ENCODE results near the gene CACNG5. TPM values are rescaled to one million over a fixed set of nuclear protein-coding genes. Genes with fewer than 3 reads are reported as not detected.

Gene CACNG5
- total and polyA plus RNA-seq, 2 donors (not counting 1 experiment from before 2014, with no cell fraction given), result not detected

DNA sequence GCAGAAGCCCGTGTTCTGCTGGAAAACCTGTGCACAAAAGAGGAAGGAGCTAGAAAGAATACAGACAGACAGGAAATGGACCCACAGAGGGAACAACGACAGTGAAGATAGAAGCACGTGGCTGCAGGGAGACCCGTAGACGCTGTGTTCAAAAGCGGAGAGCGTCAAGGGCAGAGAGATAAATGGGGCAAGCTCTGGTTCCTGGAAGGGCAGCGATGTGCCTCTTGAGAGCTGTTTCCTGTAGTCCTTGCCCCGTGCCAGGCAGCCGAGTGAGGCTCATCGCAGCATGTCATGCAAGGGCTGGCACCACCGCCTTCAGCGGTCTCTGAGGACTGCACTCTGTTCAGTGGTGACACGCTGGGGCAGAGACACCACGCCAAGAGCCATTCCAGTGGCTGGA lies 43.6 kb upstream of the CACNG5 start:
- Histone ChIP-seq H3K9me3 (ENCODE audit: control insufficient read depth, insufficient read depth, low read depth, low read length) (no peaks in the 10 kb centered on the region), H3K36me3 (ENCODE audit: control insufficient read depth, insufficient read depth, low read length) (peaks cover 13% of the 10 kb centered on the region), H3K4me3 (replicated peaks in 1 of 4; ENCODE audit: control extremely low read depth in 1 of 4, insufficient read depth in 1 of 4, low read depth in 3 of 4, low read length in 4 of 4) (no peak overlapping the region), H3K4me2 (ENCODE audit: extremely low read depth, insufficient read depth, low read length) (no peak overlapping the region), H3K4me1 (ENCODE audit: control insufficient read depth, extremely low read depth, insufficient read depth, low read length) (peaks cover 3% of the 10 kb centered on the region), H3K27me3 (ENCODE audit: control insufficient read depth, insufficient read depth, low read length) (no peaks in the 10 kb centered on the region), H2AFZ (ENCODE audit: low read length) (no peak overlapping the region), H3K79me2 (ENCODE audit: control insufficient read depth, insufficient read depth, low read length) (no peaks in the 10 kb centered on the region), H4K20me1 (ENCODE audit: control insufficient read depth, extremely low read depth, insufficient read depth, low read length) (no peaks in the 10 kb centered on the region), H3K9ac (ENCODE audit: insufficient read depth, low read length) (no peak overlapping the region), H3K27ac (ENCODE audit: insufficient read depth, low read length) (no peak overlapping the region)
- DNase-seq (ENCODE audit: low read depth in 2 of 2), result no peak
- no peak for TF ChIP-seq EZH2 (IDR thresholded peaks at IDR 0.05; ENCODE audit: low read length, missing control alignments)
- TF ChIP-seq, protein P1, sequence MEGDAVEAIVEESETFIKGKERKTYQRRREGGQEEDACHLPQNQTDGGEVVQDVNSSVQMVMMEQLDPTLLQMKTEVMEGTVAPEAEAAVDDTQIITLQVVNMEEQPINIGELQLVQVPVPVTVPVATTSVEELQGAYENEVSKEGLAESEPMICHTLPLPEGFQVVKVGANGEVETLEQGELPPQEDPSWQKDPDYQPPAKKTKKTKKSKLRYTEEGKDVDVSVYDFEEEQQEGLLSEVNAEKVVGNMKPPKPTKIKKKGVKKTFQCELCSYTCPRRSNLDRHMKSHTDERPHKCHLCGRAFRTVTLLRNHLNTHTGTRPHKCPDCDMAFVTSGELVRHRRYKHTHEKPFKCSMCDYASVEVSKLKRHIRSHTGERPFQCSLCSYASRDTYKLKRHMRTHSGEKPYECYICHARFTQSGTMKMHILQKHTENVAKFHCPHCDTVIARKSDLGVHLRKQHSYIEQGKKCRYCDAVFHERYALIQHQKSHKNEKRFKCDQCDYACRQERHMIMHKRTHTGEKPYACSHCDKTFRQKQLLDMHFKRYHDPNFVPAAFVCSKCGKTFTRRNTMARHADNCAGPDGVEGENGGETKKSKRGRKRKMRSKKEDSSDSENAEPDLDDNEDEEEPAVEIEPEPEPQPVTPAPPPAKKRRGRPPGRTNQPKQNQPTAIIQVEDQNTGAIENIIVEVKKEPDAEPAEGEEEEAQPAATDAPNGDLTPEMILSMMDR (conservative IDR thresholded peaks at IDR 0.05 in 1 of 2, IDR thresholded peaks at IDR 0.05 in 1 of 2; ENCODE audit: low read depth in 1 of 2, low read length in 2 of 2), result no peak

DNA sequence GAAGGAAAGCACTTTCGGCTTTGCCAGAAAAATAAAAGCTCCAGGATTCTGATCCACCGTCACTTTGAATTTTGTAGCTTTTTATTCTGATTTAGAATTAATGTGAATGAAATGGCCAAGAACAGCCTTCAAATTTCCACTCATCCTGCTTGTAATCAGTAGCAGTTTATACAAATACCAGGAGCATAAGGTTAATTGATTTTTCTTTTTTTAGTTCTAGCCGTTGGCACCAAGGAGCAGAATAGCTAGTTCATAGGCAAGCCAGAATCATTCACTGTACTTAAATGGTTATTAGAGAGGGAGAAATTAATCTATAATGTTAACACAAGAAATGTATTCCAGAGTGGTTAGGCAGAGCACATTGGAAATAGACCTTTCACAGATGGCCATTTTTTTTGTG lies 41.1 kb upstream of the CACNG5 start:
- H3K27me3 ChIP-seq (ENCODE audit: control insufficient read depth, insufficient read depth, low read length), result no peaks in the 10 kb centered on the region
- H3K27ac ChIP-seq (ENCODE audit: insufficient read depth, low read length), result no peak overlapping the region
- no peak overlapping the region for H3K9ac ChIP-seq (ENCODE audit: insufficient read depth, low read length)
- H2AFZ ChIP-seq (ENCODE audit: low read length), result no peak overlapping the region
- H3K4me3 ChIP-seq (replicated peaks in 1 of 4; ENCODE audit: control extremely low read depth in 1 of 4, insufficient read depth in 1 of 4, low read depth in 3 of 4, low read length in 4 of 4), result no peak overlapping the region
- no peaks in the 10 kb centered on the region for H4K20me1 ChIP-seq (ENCODE audit: control insufficient read depth, extremely low read depth, insufficient read depth, low read length)
- peaks cover 16% of the 10 kb centered on the region for H3K36me3 ChIP-seq (ENCODE audit: control insufficient read depth, insufficient read depth, low read length)
- no peak for DNase-seq (ENCODE audit: low read depth in 2 of 2)
- no peak for TF ChIP-seq EZH2 (IDR thresholded peaks at IDR 0.05; ENCODE audit: low read length, missing control alignments)
- TF ChIP-seq, protein P1 (conservative IDR thresholded peaks at IDR 0.05 in 1 of 2, IDR thresholded peaks at IDR 0.05 in 1 of 2; ENCODE audit: low read depth in 1 of 2, low read length in 2 of 2), result no peak
- peaks cover 3% of the 10 kb centered on the region for H3K4me1 ChIP-seq (ENCODE audit: control insufficient read depth, extremely low read depth, insufficient read depth, low read length)
- H3K79me2 ChIP-seq (ENCODE audit: control insufficient read depth, insufficient read depth, low read length), result no peaks in the 10 kb centered on the region
- no peak overlapping the region for H3K4me2 ChIP-seq (ENCODE audit: extremely low read depth, insufficient read depth, low read length)
- H3K9me3 ChIP-seq (ENCODE audit: control insufficient read depth, insufficient read depth, low read depth, low read length), result no peaks in the 10 kb centered on the region

DNA sequence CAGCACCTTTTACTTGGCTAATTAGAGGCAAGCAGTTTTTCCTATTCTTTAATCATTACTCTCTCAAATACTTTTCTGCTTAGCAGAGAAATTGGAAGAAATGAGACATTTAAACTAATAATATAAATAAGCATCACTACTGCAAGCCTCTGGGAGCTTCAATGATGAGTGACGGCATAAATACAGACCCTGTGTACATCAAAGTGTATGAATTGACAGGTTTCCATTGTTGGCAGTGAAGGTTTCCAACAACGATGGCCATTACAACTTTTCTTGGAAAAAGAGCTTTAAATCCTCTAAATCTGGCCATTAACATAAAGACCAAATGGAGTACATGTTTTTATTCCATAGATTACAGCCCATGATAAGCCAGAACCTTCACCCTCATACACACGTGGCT lies 39.4 kb upstream of the CACNG5 start:
- Histone ChIP-seq H3K36me3 (ENCODE audit: control insufficient read depth, insufficient read depth, low read length) (peaks cover 14% of the 10 kb centered on the region), H3K9ac (ENCODE audit: insufficient read depth, low read length) (no peak overlapping the region), H3K27ac (ENCODE audit: insufficient read depth, low read length) (no peak overlapping the region), H3K4me3 (replicated peaks in 1 of 4; ENCODE audit: control extremely low read depth in 1 of 4, insufficient read depth in 1 of 4, low read depth in 3 of 4, low read length in 4 of 4) (no peak overlapping the region), H3K79me2 (ENCODE audit: control insufficient read depth, insufficient read depth, low read length) (no peaks in the 10 kb centered on the region), H4K20me1 (ENCODE audit: control insufficient read depth, extremely low read depth, insufficient read depth, low read length) (no peaks in the 10 kb centered on the region), H3K9me3 (ENCODE audit: control insufficient read depth, insufficient read depth, low read depth, low read length) (no peaks in the 10 kb centered on the region), H2AFZ (ENCODE audit: low read length) (no peak overlapping the region), H3K27me3 (ENCODE audit: control insufficient read depth, insufficient read depth, low read length) (no peaks in the 10 kb centered on the region), H3K4me2 (ENCODE audit: extremely low read depth, insufficient read depth, low read length) (no peak overlapping the region), H3K4me1 (ENCODE audit: control insufficient read depth, extremely low read depth, insufficient read depth, low read length) (peaks cover 2% of the 10 kb centered on the region)
- TF ChIP-seq EZH2 (IDR thresholded peaks at IDR 0.05; ENCODE audit: low read length, missing control alignments), result no peak
- TF ChIP-seq, protein P1 (conservative IDR thresholded peaks at IDR 0.05 in 1 of 2, IDR thresholded peaks at IDR 0.05 in 1 of 2; ENCODE audit: low read depth in 1 of 2, low read length in 2 of 2), result no peak
- DNase-seq (ENCODE audit: low read depth in 2 of 2), result no peak

All from fibroblast of lung (primary cell).